ENCODE data around the gene RUBCN.
"Not testable (repeated sequence)": the region's sequence is repeated elsewhere in the genome, so short reads cannot be mapped to it uniquely, and the experiment has no call there.

DNA sequence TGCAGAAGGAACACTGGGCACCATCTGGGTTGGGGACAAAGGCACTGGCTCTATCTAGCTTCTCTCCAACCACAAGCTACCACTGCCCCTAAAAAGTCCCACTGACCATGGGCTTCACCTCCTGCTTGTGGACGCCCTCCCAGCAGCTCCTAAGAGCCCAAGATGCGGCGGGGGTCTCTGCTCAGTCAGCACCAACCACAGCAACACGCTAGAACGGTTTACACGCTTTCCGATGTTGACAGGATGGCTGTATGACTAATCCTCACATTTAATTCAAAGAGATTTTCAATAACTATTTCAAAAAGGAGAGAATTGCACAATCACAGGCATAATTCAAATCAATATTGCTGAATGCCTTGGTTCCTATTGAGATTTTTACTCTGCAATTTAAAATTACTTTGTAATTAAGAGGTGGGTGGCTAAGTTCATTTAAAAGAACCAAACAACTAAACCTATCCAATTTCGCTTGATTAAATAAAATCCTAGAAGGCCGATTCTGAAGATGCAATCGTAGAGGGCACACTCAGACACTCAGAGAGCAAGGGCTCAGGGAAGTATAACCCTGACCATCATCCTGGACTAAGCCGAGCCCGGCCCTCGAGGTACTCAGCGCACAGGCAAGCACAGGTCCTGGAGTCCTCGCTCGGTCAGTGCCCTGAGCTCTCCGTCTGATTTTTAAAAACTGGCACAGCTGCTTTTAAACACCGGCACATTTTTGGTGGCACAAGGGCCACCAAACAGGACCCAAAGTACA, 110.1 kb downstream of the RUBCN start:
- TF ChIP-seq USF1 (IDR thresholded peaks at IDR 0.05; ENCODE audit: borderline replicate concordance, extremely low read length, insufficient read depth, low read depth, low read length); SP1 (IDR thresholded peaks at IDR 0.05; ENCODE audit: low read depth, low read length): not testable (repeated sequence)

Data from GM12878 (cell line).